Right renal pelvis (tissue), 4 donors: Measurements from ENCODE around the gene ZNF655. TPM values are rescaled to one million over a fixed set of nuclear protein-coding genes. Genes with fewer than 3 reads are reported as not detected.

Source experiments
- polyA plus RNA-seq, 4 donors: library from polyadenylated mRNA; unstranded; fragments of 120-200 nt; gene quantifications; one replicate each; pipeline ENCODE4 v1.2.1, GENCODE V29; 2013; ENCODE audit not compliant: insufficient read length in 4 of 4

ZNF655 gene
- polyA plus RNA-seq, 4 donors = 65.7 to 81.6 (median 73.6) TPM

Other genes with a start within 250 kb of the ZNF655 start
- 100 to 1,000 TPM; 112 to 122 (median 116) TPM for gene ARPC1A, start 232.7 kb upstream of the ZNF655 start, polyA plus RNA-seq
- gene ARPC1B, start 183.9 kb upstream of the ZNF655 start, polyA plus RNA-seq = 10 to 100 TPM; 30.6 to 42.7 (median 32.5) TPM
- gene PDAP1, start 150.0 kb upstream of the ZNF655 start, polyA plus RNA-seq = 100 to 1,000 TPM; 132 to 154 (median 134) TPM
- gene BUD31, start 149.7 kb upstream of the ZNF655 start, polyA plus RNA-seq = 100 to 1,000 TPM; 113 to 123 (median 118) TPM
- 1 to 10 TPM; 3.7 to 6.1 (median 4.5) TPM for gene PTCD1, start 119.8 kb upstream of the ZNF655 start, polyA plus RNA-seq
- 10 to 100 TPM; 30.3 to 31.5 (median 30.5) TPM for gene CPSF4, start 119.7 kb upstream of the ZNF655 start, polyA plus RNA-seq
- 100 to 1,000 TPM; 400 to 442 (median 427) TPM for gene ATP5MF, start 92.5 kb upstream of the ZNF655 start, polyA plus RNA-seq
- 10 to 100 TPM; 23.1 to 31.5 (median 24.2) TPM for gene ZNF789, start 85.8 kb upstream of the ZNF655 start, polyA plus RNA-seq
- gene ZNF394, start 58.4 kb upstream of the ZNF655 start, polyA plus RNA-seq = 10 to 100 TPM; 14.0 to 15.3 (median 14.4) TPM
- gene ZKSCAN5, start 54.0 kb upstream of the ZNF655 start, polyA plus RNA-seq = 10 to 100 TPM; 14.4 to 16.6 (median 16.3) TPM
- 10 to 100 TPM; 15.8 to 18.3 (median 17.4) TPM for gene FAM200A, start 6.5 kb upstream of the ZNF655 start, polyA plus RNA-seq
- gene TMEM225B, start 39.6 kb downstream of the ZNF655 start, polyA plus RNA-seq = 1 to 10 TPM; 1.5 to 2.8 (median 2.4) TPM
- gene ZSCAN25, start 58.3 kb downstream of the ZNF655 start, polyA plus RNA-seq = 10 to 100 TPM; 18.2 to 20.9 (median 19.6) TPM
- gene CYP3A5, start 121.4 kb downstream of the ZNF655 start, polyA plus RNA-seq = 1 to 10 TPM; 1.2 to 2.0 (median 1.3) TPM
- 1 to 10 TPM in 1 of 4 donors, under 1 TPM in 3; 0.28 to 1.2 (median 0.43) TPM for gene CYP3A7, start 176.6 kb downstream of the ZNF655 start, polyA plus RNA-seq
- under 1 TPM; 0.17 to 0.21 (median 0.18) TPM for gene CYP3A4, start 225.5 kb downstream of the ZNF655 start, polyA plus RNA-seq